Stimulated activated CD8-positive, alpha-beta memory T cell treated with anti-CD3 and anti-CD28 coated beads, Interleukin-4, amount 100 ng/mL, for 1 hour (primary cell): Measurements from ENCODE around the gene VRK1.
A peak's percentile ranks its signal among the peaks of the same experiment; 100 is the strongest.
"Not testable (repeated sequence)": the region's sequence is repeated elsewhere in the genome, so short reads cannot be mapped to it uniquely, and the experiment has no call there.

ENCODE experiments used
- DNase-seq, 2 donors: peaks; one replicate each; pipeline ENCODE4 v3.0.0-alpha.2; 2020; ENCODE audit warnings: low read depth in 2 of 2, low spot score in 1 of 2

The VRK1 gene, protein sequence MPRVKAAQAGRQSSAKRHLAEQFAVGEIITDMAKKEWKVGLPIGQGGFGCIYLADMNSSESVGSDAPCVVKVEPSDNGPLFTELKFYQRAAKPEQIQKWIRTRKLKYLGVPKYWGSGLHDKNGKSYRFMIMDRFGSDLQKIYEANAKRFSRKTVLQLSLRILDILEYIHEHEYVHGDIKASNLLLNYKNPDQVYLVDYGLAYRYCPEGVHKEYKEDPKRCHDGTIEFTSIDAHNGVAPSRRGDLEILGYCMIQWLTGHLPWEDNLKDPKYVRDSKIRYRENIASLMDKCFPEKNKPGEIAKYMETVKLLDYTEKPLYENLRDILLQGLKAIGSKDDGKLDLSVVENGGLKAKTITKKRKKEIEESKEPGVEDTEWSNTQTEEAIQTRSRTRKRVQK

GRCh38 chr14:96796851-96797581, at the start of gene VRK1:
Gene VRK1 (plus strand): TSS chr14:96797382. CDS start chr14:96833472, 36,090 bp downstream.
- DNase-seq, result peak; percentile 86 to 89

- no peak for DNase-seq
Observed at GRCh38 chr14:96747608-96748007, 49.6 kb upstream of the VRK1 start.

GRCh38 chr14:96748362-96748761, 48.8 kb upstream of the VRK1 start:
- no peak for DNase-seq

- no peak for DNase-seq
Observed at GRCh38 chr14:96751505-96751904, 45.7 kb upstream of the VRK1 start.

- DNase-seq, result no peak
Observed at GRCh38 chr14:96752125-96752524, 45.1 kb upstream of the VRK1 start.

- no peak for DNase-seq
Observed at GRCh38 chr14:96752594-96752993, 44.6 kb upstream of the VRK1 start.

DNA sequence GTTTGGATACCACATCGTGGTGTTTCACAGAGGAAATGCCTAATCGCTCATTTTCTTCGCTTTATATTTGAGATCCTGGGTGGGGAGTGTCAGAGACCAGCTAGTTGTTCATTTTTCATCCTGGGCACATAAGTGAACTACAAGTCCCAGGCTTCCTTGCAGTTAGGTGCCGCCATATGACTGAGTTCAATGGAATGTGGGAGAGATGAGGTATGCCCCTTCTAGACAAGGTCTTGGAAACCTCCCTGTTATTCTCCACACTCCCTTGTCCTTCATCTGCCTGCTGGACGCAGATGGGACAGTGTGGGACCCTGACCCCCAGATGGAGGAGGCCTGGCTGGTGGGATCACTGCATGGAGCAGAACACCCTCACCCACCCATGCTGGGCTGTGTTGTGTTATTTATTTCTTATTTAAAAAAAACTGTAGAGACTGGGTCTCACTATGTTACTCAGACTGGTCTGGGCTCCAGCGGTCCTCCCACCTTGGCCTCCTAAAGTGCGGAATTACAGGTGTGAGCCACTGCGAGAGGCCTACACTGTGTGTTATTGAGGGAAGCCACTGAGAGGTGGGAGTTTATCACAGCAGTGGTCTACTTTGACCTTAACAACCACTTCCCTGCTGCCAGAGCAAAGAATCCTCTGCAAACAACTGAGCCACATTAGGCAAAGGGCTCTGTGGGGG, 42.9 kb upstream of the VRK1 start:
- DNase-seq, result no peak

DNA sequence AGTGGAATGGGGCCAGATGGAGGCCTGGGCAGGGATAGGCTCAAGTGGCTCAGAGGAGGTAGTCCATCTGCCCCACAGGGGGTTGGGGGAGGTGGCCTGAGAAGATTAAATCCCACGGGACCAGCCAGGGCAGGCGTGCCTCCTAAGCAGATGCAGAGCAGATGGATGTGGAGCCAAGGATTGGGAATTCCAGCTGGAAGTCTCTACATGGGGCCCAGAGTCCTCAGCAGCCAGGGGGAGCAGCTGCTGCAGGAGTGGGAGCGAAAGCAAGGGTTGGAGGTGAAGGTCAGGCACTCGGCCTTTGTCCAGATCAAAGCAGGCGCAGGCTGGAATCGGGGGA, 42.4 kb upstream of the VRK1 start:
- no peak for DNase-seq

DNA sequence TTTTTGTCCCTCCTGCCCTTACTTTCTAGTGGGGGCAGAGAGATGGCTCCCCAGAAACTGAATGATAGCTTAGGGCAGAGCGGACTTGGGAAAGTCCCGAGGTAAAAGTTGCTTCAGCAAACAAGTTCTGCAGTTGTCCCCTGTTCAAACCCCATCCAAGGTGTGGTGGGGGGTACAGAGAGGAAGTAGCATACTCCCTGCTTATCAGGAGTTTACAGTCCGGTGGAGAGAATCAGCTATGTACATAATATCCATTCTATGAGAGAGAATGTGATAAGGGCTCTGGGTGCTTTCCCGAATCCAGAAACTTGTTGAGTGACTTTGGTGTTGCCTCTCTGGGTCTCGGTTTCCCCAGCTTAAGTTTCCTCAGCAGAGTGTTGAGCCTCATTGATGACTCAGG, 40.4 kb upstream of the VRK1 start:
- DNase-seq, result no peak

- no peak for DNase-seq
Observed at GRCh38 chr14:96757456-96757855, 39.7 kb upstream of the VRK1 start.

DNA sequence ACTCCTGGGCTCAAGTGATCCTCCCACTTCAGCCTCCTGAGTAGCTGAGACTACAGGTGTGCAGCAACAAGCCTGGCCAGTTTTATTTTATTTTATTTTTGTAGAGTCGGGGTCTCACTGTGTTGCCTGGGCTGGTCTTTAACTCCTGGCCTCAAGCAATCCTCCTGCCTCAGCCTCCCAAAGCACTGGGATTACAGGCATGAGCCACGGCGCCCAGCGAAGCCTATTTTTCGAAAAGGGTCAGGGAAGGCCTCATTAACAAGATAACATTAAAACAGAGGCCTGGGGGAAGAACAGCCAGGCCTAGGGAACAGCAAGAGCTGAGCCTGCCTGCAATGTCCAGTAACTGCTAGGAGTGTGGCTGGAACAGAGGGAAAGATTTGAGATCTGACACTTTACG, 36.1 kb upstream of the VRK1 start:
- no peak for DNase-seq

DNA sequence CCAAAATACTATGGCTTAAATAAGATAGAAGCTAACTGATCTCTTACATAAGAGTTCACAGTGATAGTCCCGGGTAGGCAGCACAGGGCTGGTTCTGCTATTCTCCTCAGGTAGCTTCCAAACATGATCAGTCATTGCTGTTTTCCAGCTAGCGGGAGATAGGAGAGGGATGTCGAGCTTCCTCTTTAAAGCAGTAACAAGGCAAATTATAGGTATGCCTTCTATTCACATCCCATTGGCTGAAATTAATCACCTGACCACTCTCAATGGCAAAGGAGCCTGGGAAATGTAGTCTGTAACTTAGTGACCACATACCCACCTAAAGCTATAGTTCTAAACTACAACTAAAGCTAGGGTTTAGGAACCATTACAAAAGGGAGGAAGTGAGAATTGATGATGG, 34.5 kb upstream of the VRK1 start:
- no peak for DNase-seq

DNA sequence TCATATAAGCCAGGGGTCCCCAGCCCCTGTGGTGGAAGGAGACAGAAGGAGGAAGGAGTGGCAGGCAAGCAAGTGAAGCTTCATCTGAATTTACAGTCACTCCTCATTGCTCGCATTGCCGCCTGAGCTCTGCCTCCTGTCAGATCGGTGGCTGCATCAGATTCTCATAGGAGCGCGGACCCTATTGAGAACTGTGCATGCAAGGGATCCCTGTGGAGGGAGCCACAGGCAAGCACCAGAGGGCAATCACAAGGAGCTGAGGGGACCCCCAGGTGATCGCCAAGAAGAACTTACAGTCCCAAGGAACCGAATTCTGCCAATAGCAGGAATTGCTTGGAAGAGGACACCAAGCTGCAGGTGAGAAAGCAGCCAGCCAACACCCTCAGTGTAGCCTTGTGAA, 33.2 kb upstream of the VRK1 start:
- DNase-seq, result no peak

- not testable (repeated sequence) for DNase-seq
Observed at GRCh38 chr14:96765205-96765604, 32.0 kb upstream of the VRK1 start.

- DNase-seq, result no peak
Observed at GRCh38 chr14:96772929-96773328, 24.3 kb upstream of the VRK1 start.

DNA sequence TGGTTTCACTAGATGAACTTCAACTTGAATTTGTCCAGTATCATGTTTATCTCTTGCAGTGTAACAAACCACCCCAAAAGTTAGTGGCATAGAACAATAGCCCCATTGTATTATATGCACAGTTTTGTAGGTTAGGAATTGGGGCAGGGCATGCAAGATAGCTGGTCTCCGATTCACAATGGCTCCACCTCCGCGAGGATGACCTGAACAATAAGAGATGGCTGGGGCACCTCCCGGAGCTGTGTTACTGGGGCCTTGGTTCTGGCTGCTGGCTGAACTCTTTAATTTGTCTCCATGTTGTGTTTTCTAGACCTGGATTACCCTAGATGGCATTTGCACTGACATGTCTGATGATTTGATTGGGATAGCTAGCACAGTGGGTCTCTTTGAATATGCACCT, 20.4 kb upstream of the VRK1 start:
- no peak for DNase-seq

- no peak for DNase-seq
Observed at GRCh38 chr14:96780500-96780899, 16.7 kb upstream of the VRK1 start.

DNA sequence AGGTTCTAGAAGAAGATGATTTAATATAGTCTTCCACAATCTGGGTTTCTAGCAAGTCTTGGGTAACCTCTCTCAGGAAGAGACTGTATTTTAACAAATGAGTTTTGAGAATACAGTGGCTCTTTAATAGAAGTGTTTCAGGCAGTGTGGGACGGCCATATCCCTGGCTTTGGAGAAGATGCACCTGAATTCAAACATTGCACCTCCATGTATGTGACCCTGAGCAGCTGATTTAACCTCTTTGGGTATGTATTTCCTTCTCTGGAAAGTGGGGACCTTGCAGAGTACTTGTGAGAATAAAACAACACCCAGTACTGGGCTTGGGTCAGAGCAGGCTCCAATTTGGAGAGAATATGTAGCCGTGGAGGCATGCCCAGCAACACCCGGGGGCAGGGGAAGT, 15.8 kb upstream of the VRK1 start:
- no peak for DNase-seq

DNA sequence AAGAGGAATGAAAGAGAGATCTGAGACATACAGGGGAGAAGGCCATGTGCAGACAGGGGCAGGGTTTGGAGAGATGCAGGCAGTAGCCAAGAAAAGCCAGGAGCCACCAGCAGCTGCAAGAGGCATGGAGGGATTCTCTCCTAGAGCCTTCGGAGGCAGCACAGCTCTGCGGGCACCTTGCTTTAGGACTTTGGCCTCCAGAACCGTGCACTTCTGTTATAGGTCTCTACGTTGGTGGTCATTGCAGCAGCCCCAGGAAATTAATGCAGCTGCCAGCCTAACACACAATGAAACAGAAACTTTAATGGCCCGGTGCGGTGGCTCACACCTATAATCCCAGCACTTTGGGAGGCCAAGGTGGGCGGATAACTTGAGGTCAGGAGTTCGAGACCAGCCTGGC, 14.7 kb upstream of the VRK1 start:
- DNase-seq, result no peak

DNA sequence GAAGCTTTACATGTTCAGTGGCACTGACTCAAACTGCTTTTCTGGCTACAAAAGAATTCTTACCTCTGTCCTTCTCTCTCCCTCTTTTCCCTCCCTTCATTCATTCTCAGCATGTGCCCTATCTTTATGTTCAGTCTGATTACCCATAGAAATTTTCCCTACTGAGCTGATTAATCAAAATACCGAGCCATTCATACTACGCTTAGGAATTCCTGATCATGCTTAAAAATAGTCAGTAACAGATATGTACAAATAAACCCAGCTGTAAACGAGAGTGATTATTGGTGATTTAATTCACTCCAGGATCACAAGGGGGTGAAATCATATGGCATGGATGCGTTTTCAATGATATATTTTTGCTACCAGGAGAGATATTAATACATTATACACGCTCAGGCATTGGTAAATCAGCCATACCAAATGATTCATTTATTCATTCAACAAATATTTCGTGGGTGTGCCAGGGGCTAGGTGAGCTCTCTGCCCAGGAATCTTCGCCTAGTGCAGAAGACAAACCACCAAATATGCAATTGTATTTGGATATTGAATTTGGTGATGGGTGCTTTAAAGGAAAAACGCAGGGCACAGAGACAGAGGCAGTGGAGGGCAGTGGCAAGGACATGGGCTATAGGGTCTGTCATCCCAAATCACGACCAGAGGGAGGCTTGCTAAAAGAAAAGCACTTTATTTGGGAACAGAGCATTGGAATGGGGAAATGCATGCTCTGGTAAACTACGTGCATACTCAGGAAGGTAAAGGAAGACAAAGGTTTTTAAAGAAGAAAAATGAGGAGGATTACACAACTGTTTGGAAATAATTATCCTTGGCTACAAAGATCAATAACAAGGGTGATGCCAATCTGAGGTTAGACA, 13.9 kb upstream of the VRK1 start:
- no peak for DNase-seq

DNA sequence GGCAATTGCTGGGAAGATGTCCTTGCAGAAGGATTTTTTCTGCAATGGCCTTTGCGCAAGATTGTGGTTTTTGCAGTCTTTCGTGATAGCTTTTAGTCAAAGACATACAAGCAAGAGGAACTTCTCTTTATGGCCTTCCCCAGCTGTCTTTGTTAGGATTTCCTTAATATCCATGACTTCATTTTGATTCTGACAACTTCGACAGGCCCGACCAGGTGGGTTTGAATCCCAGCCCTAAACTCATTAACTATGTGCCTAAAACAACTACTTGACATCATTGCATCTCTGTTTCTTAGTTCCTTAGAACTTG, 13.3 kb upstream of the VRK1 start:
- no peak for DNase-seq
